Pancreas (tissue), 10 donors: ENCODE data around the gene SUN1. TPM values are rescaled to one million over a fixed set of nuclear protein-coding genes. Genes with fewer than 3 reads are reported as not detected.
A peak's percentile ranks its signal among the peaks of the same experiment; 100 is the strongest.

Experiments used
- ATAC-seq, 4 donors: fragments of 200-7000 bp; cut with Tn5 transposase; one replicate each; pipeline versions ENCODE4 v1.8.0 to v1.9.1; 2020; ENCODE audit warnings: mild to moderate bottlenecking in 4 of 4, moderate library complexity in 4 of 4
- DNase-seq, 6 donors: peaks; one replicate each; pipeline ENCODE4 v3.0.0-alpha.2; 2020
- FAIRE-seq: peaks from 2 replicates; lab custom pipeline; 2012; peaks lifted over from hg19 to GRCh38; lab: Jason Lieb, UNC
- H3K27ac ChIP-seq, 4 donors: fragments of 200-600 bp; sonication (generic); 1 replicate in 3 of 4; 2 replicates in 1 of 4; pipeline versions ENCODE4 v1.5.0 to v1.8.0; 2020
- H3K27me3 ChIP-seq, 4 donors: fragments of 200-600 bp; one replicate each; pipeline ENCODE4 v1.8.0; 2021
- H3K36me3 ChIP-seq, 3 donors: fragments of 200-600 bp; sonication (generic) in 1 of 3; one replicate each; pipeline versions ENCODE4 v1.5.0 to v1.8.0; 2020 to 2021
- H3K4me1 ChIP-seq, 3 donors: fragments of 200-600 bp; one replicate each; pipeline ENCODE4 v1.8.0; 2021
- H3K4me3 ChIP-seq, 4 donors: fragments of 200-600 bp; sonication (generic) in 2 of 4; one replicate each; pipeline versions ENCODE4 v1.5.0 to v1.8.0; 2020 to 2021
- H3K9me3 ChIP-seq, 4 donors: fragments of 200-600 bp; one replicate each; pipeline ENCODE4 v1.8.0; 2021
- WGBS, 2 donors: extraction: QIAGEN DNeasy Blood & Tissue Kit; methylation state at CpG; one replicate each; pipeline ENCODE4 v1.1.7; 2013; 5-methylcytosine and 5-hydroxymethylcytosine counted together
- intact Hi-C, 3 donors: fragments of 100-400 bp; cut with DNase I; formaldehyde crosslinking; loops; one replicate each; pipeline versions ENCODE4 v1.11.1 to v1.14.2; 2022
- polyA plus RNA-seq, 2 donors: library from polyadenylated mRNA; stranded (reverse); fragments of 200-250 nt; gene quantifications; one replicate each; pipeline ENCODE4 v1.2.3, GENCODE V29; 2013
- total RNA-seq, 6 donors: library from RNA; stranded (reverse); fragmentation: NEBNext Ultra II Directional in 4 of 6; extraction: Animal tissue kit (Norgen Biotek cat#: 25700) in 4 of 6; gene quantifications; one replicate each; pipeline versions ENCODE4 v1.2.1 to v1.2.4, GENCODE V29; 2021 to 2023
- TF ChIP-seq, protein P1 (sequence below), 4 donors: fragments of 200-600 bp; sonication (generic) in 3 of 4; IDR thresholded peaks; one replicate each; pipeline versions ENCODE4 v1.5.0 to v1.8.0; 2021; ENCODE audit warnings: antibody characterized with exemption in 4 of 4
- donor health status: healthy with polysubstance abuse.
- donor health status: DM: no; HTN: no; CAD: no; lungs with moderate emphysema.
- donor health status: DM: no; HTN: no; CAD: no.
- donor health status: control.
- donor health status: control.
- donor health status: Bipolar disorder and iron deficiency.
- donor health status: DM: yes; HTN: yes; CAD: no.
- donor health status: DM: no; HTN: no; CAD: no.
- donor health status: DM: no; HTN: no; CAD: no.
- donor health status: DM: yes; HTN: yes; CAD: no.

The SUN1 gene
- total and polyA plus RNA-seq, 8 donors: 42.6 to 93.2 (median 55.9) TPM

DNA sequence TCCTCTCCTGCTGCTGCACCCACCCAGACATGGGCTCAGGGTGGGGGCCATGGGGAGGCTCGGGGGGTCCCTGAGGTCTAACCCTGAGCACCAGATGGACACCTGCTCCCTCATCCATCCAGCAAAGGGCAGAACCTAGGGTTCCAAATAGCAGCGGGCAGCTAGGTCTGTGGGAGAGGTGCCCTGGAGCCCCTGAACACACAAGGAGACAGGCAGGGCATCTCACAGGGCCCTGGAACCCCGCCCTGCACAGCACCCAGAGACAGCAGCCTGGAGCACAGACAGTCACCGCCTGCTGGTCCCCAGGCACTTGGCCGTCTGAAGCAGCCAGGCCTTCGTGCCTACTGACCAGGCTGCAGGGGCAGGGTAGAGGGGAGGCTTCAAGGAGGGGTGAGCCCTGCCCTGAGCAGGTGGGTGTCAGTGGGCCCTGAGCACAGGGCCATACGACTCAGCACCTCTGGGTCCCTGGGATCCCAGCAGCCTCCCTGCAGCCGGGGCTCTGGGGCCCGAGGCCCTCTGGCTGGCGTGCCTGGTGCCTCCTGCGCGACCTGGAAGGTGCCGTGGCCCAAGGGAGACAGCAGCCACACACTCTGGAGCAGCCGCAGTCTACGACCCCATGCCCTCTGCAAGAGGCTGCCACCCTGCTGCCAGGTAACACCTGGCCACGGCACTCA lies 82.4 kb downstream of the SUN1 start:
- ATAC-seq (no peak), FAIRE-seq (no peak), DNase-seq (peak in 1 of 6 donors; percentile 61)
- Histone ChIP-seq H3K36me3 (no peaks in the 10 kb centered on the region), H3K4me1 (no peaks in the 10 kb centered on the region), H3K27ac (no peak overlapping the region), H3K4me3 (no peak overlapping the region), H3K9me3 (no peaks in the 10 kb centered on the region), H3K27me3 (no peaks in the 10 kb centered on the region)
- intact Hi-C loops: no loop called here
- WGBS, 2 donors: 90 to 94% methylated on average over 10 to 16 of the region's 16 CpGs
- TF ChIP-seq, protein P1, sequence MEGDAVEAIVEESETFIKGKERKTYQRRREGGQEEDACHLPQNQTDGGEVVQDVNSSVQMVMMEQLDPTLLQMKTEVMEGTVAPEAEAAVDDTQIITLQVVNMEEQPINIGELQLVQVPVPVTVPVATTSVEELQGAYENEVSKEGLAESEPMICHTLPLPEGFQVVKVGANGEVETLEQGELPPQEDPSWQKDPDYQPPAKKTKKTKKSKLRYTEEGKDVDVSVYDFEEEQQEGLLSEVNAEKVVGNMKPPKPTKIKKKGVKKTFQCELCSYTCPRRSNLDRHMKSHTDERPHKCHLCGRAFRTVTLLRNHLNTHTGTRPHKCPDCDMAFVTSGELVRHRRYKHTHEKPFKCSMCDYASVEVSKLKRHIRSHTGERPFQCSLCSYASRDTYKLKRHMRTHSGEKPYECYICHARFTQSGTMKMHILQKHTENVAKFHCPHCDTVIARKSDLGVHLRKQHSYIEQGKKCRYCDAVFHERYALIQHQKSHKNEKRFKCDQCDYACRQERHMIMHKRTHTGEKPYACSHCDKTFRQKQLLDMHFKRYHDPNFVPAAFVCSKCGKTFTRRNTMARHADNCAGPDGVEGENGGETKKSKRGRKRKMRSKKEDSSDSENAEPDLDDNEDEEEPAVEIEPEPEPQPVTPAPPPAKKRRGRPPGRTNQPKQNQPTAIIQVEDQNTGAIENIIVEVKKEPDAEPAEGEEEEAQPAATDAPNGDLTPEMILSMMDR (IDR thresholded peaks at IDR 0.05): no peak

DNA sequence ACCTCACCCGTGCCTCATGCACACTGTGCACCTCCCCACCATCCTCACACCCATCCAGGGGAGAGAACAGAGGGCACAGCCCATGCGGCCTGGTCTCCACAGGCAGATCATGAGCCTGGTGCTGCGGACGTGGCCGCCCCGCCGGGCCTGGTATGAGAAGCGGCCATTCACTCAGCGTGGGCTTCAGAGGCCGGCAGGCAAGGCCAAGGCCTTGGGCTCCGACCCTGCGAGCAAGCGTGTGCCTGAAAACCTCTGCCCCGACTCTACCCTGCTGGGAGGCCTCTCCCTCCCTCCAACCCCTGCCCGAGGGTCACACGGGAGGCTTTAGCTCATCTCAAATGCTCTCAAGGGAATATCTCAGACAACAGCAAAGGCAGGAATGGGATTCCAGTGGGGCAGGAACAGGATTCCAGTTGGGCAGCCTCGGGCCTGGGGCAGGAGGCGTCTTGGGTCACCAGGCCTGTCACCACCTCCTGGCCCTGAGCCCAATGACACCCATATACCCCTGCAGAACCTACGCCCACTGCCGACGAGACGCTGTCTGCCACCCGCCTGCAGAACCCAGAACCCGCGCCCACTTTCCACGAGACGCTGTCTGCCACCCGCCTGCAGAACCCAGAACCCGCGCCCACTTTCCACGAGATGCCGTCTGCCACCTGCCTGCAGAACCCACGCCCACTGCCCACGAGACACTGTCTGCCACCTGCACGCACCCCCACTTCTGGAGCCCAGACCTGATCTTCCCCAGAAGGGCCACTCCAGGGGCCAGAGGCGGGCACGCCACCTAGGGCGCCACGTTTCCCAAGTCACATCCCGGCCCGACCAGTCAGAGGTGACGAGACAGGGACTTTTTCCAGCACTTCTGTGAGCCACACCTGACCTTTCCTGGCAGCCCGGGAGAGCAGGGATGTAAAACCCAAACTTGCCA lies 83.3 kb downstream of the SUN1 start:
- 87 to 90% methylated on average over 43 of the region's 43 CpGs for WGBS, 2 donors
- peak in 1 of 6 donors; percentile 71 for DNase-seq
- Histone ChIP-seq H3K9me3 (no peaks in the 10 kb centered on the region), H3K4me3 (no peak overlapping the region), H3K27me3 (no peaks in the 10 kb centered on the region), H3K4me1 (no peaks in the 10 kb centered on the region), H3K27ac (no peak overlapping the region), H3K36me3 (no peaks in the 10 kb centered on the region)
- intact Hi-C loops: no loop called here
- TF ChIP-seq, protein P1 (IDR thresholded peaks at IDR 0.05): no peak
- no peak for ATAC-seq
- no peak for FAIRE-seq

DNA sequence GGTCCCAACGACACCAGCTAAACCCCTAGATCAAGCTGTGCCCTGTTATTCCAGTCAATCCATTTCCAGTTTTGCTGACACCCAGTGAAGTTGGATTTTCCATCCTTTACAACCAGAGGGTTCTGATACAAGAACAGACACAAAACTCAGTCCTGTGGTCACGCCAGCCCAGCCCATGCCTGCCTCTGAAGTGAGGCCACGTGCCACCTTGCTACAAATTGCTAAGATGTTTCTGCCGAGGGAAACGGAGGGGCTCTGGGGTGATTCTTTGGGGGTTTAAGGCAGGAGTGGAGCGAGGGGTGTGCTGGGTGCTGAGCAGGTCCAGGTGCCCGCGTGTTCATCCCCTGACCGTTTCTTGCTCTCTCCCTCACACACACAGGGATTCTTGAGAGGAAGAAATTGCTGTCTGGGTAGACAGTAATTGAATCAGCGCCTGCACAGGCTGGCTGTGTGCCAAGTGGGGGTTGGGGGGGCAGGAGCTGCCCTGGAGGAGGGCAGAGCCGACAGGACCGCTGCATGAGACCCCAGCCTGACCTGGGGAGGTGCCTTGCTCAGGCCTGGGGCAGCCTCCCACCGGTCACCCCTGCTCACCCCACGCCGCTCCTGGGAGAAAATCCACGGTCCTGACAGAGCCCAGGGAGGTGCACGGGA lies 84.1 kb downstream of the SUN1 start:
- H3K36me3 ChIP-seq: no peaks in the 10 kb centered on the region
- FAIRE-seq: no peak

DNA sequence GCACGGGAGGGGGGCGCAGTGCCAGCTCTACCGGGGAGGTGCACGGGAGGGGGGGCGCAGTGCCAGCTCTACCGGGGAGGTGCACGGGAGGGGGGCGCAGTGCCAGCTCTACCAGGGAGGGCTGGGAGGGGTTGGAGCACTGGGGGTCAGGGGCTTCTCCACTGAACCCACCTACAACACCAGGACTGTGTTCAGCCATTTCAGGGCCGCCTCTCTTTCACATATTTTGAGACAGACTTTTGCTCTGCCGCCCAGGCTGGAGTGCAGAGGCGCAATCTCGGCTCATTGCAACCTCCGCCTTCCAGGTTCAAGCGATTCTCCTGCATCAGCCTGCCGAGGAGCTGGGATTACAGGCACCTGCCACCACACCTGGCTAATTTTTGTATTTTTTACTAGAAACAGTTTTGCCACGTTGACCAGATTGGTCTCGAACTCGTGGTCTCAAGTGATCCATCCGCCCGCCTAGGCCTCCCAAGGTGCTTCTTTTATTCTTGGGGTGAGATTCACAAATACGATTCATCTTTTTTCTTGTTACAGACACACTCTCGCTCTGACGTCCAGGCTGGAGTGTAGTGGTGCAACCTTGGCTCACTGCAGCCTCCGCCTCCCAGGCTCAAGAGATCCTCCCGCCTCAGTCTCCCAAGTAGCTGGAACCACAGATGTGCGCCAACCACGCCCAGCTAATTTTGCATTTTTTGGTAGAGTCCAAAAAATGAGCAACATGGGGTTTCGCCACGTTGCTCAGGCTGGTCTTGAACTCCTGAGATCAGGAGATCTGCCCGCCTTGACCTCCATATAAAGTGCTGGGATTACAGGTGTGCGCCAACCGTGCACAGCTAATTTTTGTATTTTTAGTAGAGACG lies 85.2 kb downstream of the SUN1 start:
- Histone ChIP-seq H3K4me3 (no peak overlapping the region), H3K9me3 (no peaks in the 10 kb centered on the region), H3K4me1 (no peaks in the 10 kb centered on the region), H3K27me3 (no peaks in the 10 kb centered on the region), H3K36me3 (no peaks in the 10 kb centered on the region), H3K27ac (no peak overlapping the region)
- intact Hi-C loops: no loop called here
- no peak for FAIRE-seq
- ATAC-seq: no peak
- DNase-seq: peak in 3 of 6 donors; percentile 21 to 28 (median 28)
- WGBS, 2 donors: 78 to 87% methylated on average over 25 to 29 of the region's 33 CpGs
- TF ChIP-seq, protein P1 (IDR thresholded peaks at IDR 0.05): no peak

More for the DNA sequence above, 84.1 kb downstream of the SUN1 start:
- peak in 1 of 4 donors; percentile 25 for ATAC-seq
- Histone ChIP-seq H3K27ac (no peak overlapping the region), H3K9me3 (no peaks in the 10 kb centered on the region), H3K4me1 (no peaks in the 10 kb centered on the region), H3K4me3 (no peak overlapping the region), H3K27me3 (no peaks in the 10 kb centered on the region)
- WGBS, 2 donors: 57 to 61% methylated on average over 15 to 17 of the region's 17 CpGs
- TF ChIP-seq, protein P1 (IDR thresholded peaks at IDR 0.05): no peak
- DNase-seq: peak in 3 of 6 donors; percentile 63 to 85 (median 68)
- intact Hi-C loops: no loop called here
